HG03135 (cell line): ENCODE measurements around the gene IDNK.

ENCODE experiments used
- ATAC-seq: cut with Tn5 transposase; IDR thresholded peaks from one replicate; pipeline ENCODE4 v1.9.1; 2021; ENCODE audit warnings: mild to moderate bottlenecking, moderate library complexity; ENCODE audit not compliant: unreplicated experiment

IDNK gene

DNA sequence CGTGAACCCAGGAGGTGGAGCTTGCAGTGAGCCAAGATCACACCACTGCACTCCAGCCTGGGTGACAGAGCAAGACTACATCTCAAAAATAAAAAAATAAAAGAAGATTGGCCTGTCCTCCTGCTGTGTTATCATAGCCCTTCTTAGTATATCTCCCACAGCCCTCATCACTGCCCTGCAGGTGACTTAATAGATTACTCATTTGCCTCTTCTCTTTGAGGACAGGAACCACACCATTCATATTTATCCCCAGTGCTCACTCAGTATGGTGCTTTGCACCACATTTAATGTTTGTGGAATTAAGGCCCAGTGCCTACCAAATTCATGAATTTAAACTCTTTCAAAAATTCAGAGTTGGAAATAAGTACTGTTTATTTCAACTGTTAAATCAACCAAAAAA, 10.3 kb downstream of the IDNK start:
- no peak for ATAC-seq

- ATAC-seq = no peak
These were observed 10.7 kb downstream of the IDNK start for GRCh38 chr9:83633676-83634075.

GRCh38 chr9:83636813-83637212, 13.9 kb downstream of the IDNK start:
- ATAC-seq = no peak

- ATAC-seq = no peak
These were observed 14.4 kb downstream of the IDNK start for GRCh38 chr9:83637389-83637788.

GRCh38 chr9:83639266-83639665, 16.3 kb downstream of the IDNK start:
- no peak for ATAC-seq

DNA sequence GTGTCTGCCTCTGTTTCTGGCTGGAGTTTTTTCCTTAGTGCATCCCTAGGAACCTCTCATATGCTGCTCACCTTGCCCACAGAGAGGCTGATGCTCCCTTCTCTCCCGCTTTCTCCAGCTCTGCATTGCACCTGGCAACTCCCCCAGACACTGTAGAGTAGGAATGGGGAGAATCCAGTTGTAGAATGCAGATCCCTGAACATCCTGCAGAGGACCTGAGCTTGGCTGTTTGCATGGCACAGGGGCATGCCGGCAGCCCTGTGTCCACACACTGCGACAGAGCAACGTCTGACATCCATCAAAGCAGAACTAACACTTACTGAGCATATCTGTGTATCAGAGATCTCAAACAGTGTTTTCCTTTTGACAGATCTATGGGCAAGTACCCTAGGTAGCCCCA, 19.9 kb downstream of the IDNK start:
- ATAC-seq = no peak

DNA sequence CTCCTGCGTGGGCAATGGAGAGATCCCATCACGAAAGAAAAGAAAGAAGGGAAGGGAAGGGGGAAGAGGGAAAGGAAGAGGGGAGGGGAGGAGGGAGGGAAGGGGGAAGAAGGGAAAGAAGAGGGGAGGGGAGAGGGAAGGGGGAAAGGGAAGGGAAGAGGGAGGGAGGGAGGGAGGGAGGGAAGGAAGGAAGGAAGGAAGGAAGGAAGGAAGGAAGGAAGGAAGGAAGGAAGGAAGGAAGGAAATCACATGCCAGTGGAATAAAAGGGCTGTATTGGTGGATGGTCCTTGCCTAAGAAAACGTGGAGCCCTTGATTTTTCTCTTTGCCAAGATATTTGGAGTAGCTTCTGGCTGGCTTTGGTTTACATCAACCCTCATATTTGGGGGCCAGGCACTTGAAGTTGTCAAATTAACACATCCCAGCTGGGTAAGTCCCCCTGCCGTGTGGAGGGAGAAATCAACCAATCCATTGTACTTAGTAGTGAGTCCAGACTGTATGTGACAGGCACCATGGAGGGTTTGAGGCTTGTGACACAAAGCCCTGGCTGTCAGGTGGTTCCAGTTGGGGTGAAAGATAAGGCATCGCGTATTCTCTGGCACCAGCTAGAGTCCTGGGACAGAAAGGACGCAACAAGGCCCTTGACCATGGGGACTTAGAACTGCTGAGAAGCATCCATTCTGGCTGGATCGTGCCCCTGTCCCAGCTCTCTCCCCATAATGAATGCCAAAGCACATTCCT, 23.7 kb downstream of the IDNK start:
- no peak for ATAC-seq

DNA sequence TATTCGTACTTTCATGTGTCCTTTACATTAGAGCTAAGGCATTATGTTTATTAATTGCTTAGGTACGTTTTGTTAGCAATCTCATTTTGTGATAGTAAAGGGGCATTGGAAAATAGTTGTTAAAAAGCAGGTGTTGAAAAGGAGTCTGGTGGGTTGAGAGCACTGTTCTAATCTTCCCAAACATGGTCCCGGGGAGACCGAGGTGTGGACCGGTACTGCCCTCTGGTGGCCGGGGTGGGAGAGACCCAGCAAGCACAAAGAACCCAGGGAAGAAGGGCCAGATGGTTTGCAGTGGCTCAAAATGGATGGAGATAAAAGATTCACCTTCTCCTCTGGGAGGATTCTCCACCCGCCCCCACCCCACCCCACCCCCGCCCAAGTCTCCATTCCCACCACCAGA, 26.1 kb downstream of the IDNK start:
- ATAC-seq = no peak

- ATAC-seq = no peak
These were observed 26.6 kb downstream of the IDNK start for GRCh38 chr9:83649515-83649914.

DNA sequence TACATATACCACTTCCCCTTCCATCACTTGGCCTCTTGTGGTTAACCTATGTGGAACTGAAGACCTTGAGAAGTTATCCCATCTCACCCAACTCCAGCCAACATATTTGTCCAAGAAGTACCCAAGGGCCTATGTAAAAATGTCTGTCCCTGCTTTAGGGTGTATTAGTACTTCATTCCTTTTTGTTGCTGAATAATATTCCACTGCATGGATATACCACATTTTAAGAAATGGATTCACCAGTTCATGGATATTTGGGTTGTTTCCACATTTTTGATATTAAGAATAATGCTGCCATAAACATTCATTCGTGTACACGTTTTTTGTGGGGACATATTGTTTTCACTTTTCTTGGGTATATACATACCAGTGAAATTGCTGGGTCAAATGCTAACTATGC, 28.6 kb downstream of the IDNK start:
- ATAC-seq = no peak

GRCh38 chr9:83652433-83652832, 29.5 kb downstream of the IDNK start:
- ATAC-seq = no peak

DNA sequence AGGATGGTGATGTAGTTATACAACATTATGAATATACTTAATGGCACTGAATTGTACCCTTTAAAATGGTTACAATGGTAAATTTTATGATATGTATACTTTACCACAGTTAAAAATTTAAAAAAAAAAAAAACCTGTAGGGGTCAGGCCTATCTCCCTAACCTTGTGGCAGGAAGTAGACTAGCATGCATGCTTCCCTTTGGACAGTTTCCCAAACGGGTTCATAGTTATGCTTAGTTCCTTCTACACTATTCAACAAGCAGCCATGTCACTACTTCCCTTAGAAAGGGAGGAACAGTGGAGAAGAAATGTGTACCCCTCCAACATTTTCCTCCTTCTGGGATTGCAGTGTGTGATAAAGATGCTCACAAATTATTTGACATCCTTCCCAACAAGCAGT, 32.5 kb downstream of the IDNK start:
- ATAC-seq = no peak

- peak; percentile 51 for ATAC-seq
These were observed 33.2 kb downstream of the IDNK start for GRCh38 chr9:83656032-83656680.

- no peak for ATAC-seq
These were observed 34.0 kb downstream of the IDNK start for GRCh38 chr9:83656952-83657351.

DNA sequence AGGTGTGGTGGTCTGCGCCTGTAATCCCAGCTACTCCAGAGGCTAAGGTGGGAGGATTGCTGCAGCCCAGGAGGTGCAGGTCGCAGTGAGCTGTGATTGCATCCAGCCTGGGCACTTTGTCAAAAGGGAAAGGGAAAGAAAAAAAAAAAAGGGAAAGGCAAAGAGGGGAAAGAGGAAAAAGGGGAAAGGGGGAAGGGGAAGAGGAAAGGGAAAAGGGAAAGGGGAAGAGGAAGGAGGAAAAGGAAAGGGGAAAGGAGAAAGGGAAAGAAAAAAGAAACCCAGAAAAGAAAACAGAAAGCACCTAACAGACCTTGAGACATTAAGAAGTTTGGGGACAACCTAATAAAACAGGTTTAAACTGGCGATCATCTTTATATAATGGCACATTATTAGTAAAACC, 40.0 kb downstream of the IDNK start:
- no peak for ATAC-seq

GRCh38 chr9:83665580-83666200, 42.7 kb downstream of the IDNK start:
- peak; percentile 86 for ATAC-seq

GRCh38 chr9:83669067-83669466, 46.1 kb downstream of the IDNK start:
- ATAC-seq = no peak

DNA sequence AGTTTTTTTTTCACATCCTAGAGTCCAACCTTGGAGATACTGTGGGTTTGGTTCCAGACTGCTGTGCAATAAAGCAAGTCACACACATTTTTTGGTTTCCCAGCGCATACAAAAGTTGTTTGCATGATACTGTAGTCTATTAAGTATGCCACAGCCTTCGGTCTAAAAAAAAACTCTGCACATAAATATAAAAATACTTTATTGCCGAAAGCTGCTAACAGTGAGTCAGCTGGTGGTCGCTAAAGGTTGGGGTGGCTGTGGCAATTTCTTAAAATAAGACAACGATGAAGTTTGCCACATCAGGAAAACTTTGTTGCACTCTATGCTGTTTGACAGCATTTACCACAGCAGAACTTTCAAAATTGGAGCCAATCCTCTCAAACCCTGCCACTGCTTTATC, 47.4 kb downstream of the IDNK start:
- ATAC-seq = no peak

- no peak for ATAC-seq
These were observed 48.5 kb downstream of the IDNK start for GRCh38 chr9:83671451-83671850.

DNA sequence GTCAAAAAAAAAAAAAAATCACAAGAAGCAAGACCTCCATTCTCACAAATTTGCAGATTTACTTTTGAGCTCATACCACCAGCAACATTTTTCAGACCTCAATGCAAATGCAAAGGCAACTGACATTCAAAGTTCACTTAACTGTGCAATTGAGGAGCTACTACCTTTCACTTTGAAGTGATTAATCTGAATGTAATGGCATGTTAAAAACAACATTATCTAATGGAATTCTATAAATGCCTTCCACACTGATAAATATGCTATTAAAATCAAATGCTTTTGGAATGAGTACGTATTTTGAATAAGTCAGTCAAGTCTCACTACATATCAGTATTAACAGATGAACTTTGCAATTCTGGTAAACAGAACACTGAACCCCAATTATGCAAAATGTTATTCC, 52.5 kb downstream of the IDNK start:
- no peak for ATAC-seq

- ATAC-seq = no peak
These were observed 54.7 kb downstream of the IDNK start for GRCh38 chr9:83677596-83677995.

DNA sequence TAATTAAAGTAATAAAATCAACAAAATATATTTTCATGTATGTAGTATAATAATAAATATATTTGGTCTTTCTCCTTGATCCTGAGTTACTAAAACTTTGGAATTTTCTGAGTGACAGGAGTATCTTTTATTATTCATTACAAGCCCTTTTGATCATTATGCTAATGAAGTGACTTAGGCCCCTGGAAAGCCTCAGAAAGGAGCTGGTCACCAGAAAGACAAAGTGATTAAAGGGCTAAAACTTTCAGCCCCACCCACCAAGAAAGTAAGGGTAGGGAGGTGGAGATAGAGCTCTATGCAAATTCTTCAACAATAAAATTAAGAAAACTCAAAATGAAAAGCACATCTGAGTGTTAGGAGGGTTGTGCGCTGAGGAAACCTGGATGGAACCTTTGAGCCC, 57.3 kb downstream of the IDNK start:
- no peak for ATAC-seq
